HCT116 (cell line): ENCODE results near the gene ACVRL1.

Experiments
- CTCF ChIP-seq, 3 experiments: fragments of 200-600 bp in 1 of 3; sonication (generic) in 1 of 3; IDR thresholded peaks in 2 of 3; conservative IDR thresholded peaks in 1 of 3; 2 replicates each; pipeline ENCODE4 v1.5.1; 2012 to 2017; ENCODE audit warnings: low read depth in 2 of 3, low read length in 2 of 3, antibody characterized with exemption in 1 of 3, borderline replicate concordance in 1 of 3, control low read depth in 1 of 3, mild to moderate bottlenecking in 1 of 3, mixed read lengths in 1 of 3, mixed run types in 1 of 3, moderate library complexity in 1 of 3; ENCODE audit not compliant: insufficient read depth in 1 of 3
- EZH2phosphoT487 ChIP-seq: fragments of 200-600 bp; IDR thresholded peaks from 2 replicates; pipeline ENCODE4 v1.6.1; 2018; ENCODE audit warnings: antibody characterized with exemption, borderline replicate concordance
- POLR2A ChIP-seq: IDR thresholded peaks from 2 replicates; pipeline ENCODE4 v1.7.0; 2011; ENCODE audit warnings: borderline replicate concordance; ENCODE audit not compliant: insufficient read depth, insufficient read length; ENCODE audit errors: extremely low read depth
- RAD21 ChIP-seq: IDR thresholded peaks from 2 replicates; pipeline ENCODE4 v1.6.1; 2012; ENCODE audit warnings: low read depth, mild to moderate bottlenecking
- REST ChIP-seq: IDR thresholded peaks from 2 replicates; pipeline ENCODE4 v1.6.1; 2012; ENCODE audit warnings: low read depth
- SP1 ChIP-seq: IDR thresholded peaks from 2 replicates; pipeline ENCODE4 v1.6.1; 2012; ENCODE audit warnings: low read depth
- SRF ChIP-seq: IDR thresholded peaks from 2 replicates; pipeline ENCODE4 v1.6.1; 2012; ENCODE audit warnings: low read depth

- no peak for TF ChIP-seq POLR2A
- TF ChIP-seq SRF = no peak
- no peak for TF ChIP-seq SP1
- TF ChIP-seq EZH2phosphoT487 = no peak
- no peak for TF ChIP-seq CTCF (IDR thresholded peaks at IDR 0.05 in 2 of 3, conservative IDR thresholded peaks at IDR 0.05 in 1 of 3; ENCODE audit: borderline replicate concordance in 1 of 3, insufficient read depth in 1 of 3, low read depth in 2 of 3, low read length in 2 of 3)
- no peak for TF ChIP-seq REST
- TF ChIP-seq RAD21 = no peak
These were observed 34.8 kb downstream of the ACVRL1 start for GRCh38 chr12:51942056-51942455.
